H1 (cell line): ENCODE measurements around the gene ITIH6. TPM values are rescaled to one million over a fixed set of nuclear protein-coding genes. Genes with fewer than 3 reads are reported as not detected.

Experiments
- BCL11A ChIP-seq, 2 experiments: IDR thresholded peaks; one replicate each; pipeline ENCODE4 v1.6.1; 2011; ENCODE audit warnings: low read depth in 2 of 2, low read length in 2 of 2, mild to moderate bottlenecking in 2 of 2
- BRCA1 ChIP-seq: IDR thresholded peaks from 2 replicates; pipeline ENCODE4 v1.6.1; 2012; ENCODE audit warnings: low read depth, low read length, improper control_type of control experiment
- CHD1 ChIP-seq: IDR thresholded peaks from 2 replicates; pipeline ENCODE4 v1.6.1; 2012; ENCODE audit warnings: low read depth, low read length, improper control_type of control experiment
- NRF1 ChIP-seq: IDR thresholded peaks from 2 replicates; pipeline ENCODE4 v1.6.1; 2011; ENCODE audit warnings: mild to moderate bottlenecking, low read depth, low read length, improper control_type of control experiment
- SRF ChIP-seq: IDR thresholded peaks from 2 replicates; pipeline ENCODE4 v1.6.1; 2011; ENCODE audit warnings: mild to moderate bottlenecking, low read depth, low read length, moderate library complexity
- TBP ChIP-seq: IDR thresholded peaks from 2 replicates; pipeline ENCODE4 v1.6.1; 2011; ENCODE audit warnings: low read depth, low read length, improper control_type of control experiment
- polyA plus RNA-seq, 7 experiments: library from polyadenylated mRNA; depleted of rRNA in 3 of 7; stranded (reverse) in 5 of 7; unstranded in 2 of 7; fragments of >200 nt in 5 of 7; fragments of 200-250 nt in 2 of 7; gene quantifications; 1 replicate in 5 of 7; 2 replicates in 1 of 7; 4 replicates in 1 of 7; pipeline versions ENCODE4 v1.2.1 to v1.2.3, GENCODE V29; 2011 to 2013; ENCODE audit warnings: missing spikeins in 2 of 7, mixed read lengths in 2 of 7
- total RNA-seq: library from RNA; stranded (reverse); fragmentation: NEBNext Ultra II Directional; extraction: Animal tissue kit (Norgen Biotek cat#: 25700); gene quantifications from 2 replicates; pipeline ENCODE4 v1.2.1, GENCODE V29; 2021
- TF ChIP-seq, protein P1 (sequence below): fragments of 300-600 bp; sonication (generic); IDR thresholded peaks from 2 replicates; pipeline ENCODE4 v1.7.1; 2012; ENCODE audit warnings: low read length, moderate library complexity, mild to moderate bottlenecking, inconsistent platforms; ENCODE audit not compliant: insufficient replicate concordance

The ITIH6 gene
- total and polyA plus RNA-seq, 2 of the 8 experiments (the other 6 are each of a cell fraction or from before 2014, with no cell fraction given), result 0.02 TPM; not detected in 1

DNA sequence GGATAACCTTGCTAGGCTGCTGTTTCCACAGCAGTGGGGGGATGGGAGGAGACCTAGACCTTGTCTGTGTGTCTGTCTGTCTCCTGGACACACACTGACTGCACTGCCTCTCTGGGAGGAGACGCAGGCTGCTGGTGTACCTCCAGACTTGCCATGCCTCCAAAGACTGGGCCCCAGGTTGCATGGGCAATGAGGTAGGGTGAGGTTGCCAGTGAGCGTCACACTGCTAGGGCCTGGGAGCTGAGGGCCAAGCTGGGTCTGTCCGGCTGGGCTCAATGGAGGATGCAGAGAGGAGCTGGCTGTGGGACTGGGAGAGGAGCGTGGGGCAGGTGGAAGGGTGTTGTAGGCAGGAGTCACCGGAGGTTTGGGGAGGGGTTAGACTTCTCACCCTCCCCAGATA is 26.1 kb upstream of the ITIH6 start (continued):
- TF ChIP-seq BRCA1 (no peak), CHD1 (no peak), BCL11A (IDR thresholded peaks at IDR 0.05; ENCODE audit: low read depth in 2 of 2, low read length in 2 of 2) (no peak), NRF1 (no peak), TBP (no peak), SRF (no peak)
- TF ChIP-seq, protein P1, sequence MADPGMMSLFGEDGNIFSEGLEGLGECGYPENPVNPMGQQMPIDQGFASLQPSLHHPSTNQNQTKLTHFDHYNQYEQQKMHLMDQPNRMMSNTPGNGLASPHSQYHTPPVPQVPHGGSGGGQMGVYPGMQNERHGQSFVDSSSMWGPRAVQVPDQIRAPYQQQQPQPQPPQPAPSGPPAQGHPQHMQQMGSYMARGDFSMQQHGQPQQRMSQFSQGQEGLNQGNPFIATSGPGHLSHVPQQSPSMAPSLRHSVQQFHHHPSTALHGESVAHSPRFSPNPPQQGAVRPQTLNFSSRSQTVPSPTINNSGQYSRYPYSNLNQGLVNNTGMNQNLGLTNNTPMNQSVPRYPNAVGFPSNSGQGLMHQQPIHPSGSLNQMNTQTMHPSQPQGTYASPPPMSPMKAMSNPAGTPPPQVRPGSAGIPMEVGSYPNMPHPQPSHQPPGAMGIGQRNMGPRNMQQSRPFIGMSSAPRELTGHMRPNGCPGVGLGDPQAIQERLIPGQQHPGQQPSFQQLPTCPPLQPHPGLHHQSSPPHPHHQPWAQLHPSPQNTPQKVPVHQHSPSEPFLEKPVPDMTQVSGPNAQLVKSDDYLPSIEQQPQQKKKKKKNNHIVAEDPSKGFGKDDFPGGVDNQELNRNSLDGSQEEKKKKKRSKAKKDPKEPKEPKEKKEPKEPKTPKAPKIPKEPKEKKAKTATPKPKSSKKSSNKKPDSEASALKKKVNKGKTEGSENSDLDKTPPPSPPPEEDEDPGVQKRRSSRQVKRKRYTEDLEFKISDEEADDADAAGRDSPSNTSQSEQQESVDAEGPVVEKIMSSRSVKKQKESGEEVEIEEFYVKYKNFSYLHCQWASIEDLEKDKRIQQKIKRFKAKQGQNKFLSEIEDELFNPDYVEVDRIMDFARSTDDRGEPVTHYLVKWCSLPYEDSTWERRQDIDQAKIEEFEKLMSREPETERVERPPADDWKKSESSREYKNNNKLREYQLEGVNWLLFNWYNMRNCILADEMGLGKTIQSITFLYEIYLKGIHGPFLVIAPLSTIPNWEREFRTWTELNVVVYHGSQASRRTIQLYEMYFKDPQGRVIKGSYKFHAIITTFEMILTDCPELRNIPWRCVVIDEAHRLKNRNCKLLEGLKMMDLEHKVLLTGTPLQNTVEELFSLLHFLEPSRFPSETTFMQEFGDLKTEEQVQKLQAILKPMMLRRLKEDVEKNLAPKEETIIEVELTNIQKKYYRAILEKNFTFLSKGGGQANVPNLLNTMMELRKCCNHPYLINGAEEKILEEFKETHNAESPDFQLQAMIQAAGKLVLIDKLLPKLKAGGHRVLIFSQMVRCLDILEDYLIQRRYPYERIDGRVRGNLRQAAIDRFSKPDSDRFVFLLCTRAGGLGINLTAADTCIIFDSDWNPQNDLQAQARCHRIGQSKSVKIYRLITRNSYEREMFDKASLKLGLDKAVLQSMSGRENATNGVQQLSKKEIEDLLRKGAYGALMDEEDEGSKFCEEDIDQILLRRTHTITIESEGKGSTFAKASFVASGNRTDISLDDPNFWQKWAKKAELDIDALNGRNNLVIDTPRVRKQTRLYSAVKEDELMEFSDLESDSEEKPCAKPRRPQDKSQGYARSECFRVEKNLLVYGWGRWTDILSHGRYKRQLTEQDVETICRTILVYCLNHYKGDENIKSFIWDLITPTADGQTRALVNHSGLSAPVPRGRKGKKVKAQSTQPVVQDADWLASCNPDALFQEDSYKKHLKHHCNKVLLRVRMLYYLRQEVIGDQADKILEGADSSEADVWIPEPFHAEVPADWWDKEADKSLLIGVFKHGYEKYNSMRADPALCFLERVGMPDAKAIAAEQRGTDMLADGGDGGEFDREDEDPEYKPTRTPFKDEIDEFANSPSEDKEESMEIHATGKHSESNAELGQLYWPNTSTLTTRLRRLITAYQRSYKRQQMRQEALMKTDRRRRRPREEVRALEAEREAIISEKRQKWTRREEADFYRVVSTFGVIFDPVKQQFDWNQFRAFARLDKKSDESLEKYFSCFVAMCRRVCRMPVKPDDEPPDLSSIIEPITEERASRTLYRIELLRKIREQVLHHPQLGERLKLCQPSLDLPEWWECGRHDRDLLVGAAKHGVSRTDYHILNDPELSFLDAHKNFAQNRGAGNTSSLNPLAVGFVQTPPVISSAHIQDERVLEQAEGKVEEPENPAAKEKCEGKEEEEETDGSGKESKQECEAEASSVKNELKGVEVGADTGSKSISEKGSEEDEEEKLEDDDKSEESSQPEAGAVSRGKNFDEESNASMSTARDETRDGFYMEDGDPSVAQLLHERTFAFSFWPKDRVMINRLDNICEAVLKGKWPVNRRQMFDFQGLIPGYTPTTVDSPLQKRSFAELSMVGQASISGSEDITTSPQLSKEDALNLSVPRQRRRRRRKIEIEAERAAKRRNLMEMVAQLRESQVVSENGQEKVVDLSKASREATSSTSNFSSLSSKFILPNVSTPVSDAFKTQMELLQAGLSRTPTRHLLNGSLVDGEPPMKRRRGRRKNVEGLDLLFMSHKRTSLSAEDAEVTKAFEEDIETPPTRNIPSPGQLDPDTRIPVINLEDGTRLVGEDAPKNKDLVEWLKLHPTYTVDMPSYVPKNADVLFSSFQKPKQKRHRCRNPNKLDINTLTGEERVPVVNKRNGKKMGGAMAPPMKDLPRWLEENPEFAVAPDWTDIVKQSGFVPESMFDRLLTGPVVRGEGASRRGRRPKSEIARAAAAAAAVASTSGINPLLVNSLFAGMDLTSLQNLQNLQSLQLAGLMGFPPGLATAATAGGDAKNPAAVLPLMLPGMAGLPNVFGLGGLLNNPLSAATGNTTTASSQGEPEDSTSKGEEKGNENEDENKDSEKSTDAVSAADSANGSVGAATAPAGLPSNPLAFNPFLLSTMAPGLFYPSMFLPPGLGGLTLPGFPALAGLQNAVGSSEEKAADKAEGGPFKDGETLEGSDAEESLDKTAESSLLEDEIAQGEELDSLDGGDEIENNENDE, result no peak
